ENCODE measurements around the gene GLMP. TPM values are rescaled to one million over a fixed set of nuclear protein-coding genes. Genes with fewer than 3 reads are reported as not detected.

The GLMP gene
- total and polyA plus RNA-seq, 12 donors = 49.8 to 209 (median 139) TPM

DNA sequence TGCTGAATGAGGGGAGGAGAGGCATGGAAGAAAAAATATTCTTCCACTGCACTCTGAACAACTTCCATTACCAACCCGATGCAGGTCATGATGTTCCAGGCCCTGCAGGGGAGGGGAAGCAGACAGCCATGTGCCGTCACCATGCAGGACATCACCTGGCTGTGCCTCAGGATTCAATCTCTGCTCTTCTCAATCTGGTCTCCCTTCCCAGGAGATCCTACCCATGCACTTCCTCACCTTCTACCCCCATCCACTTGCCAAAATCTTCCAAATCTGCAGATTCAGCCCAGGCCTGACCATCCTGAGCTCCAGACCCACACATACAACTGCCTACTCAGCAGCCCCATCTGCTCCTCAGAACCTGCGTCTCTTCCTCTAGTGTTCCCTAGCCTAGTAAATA, 41.8 kb downstream of the GLMP start:
- no peak overlapping the region for H3K4me3 ChIP-seq
- no peaks in the 10 kb centered on the region for H3K4me1 ChIP-seq (replicated peaks in 1 of 2)
- intact Hi-C loops (cut with DNase I) = no loop called here
- peaks cover 0 to 93% of the 10 kb centered on the region in 2 donors for H3K36me3 ChIP-seq (replicated peaks in 1 of 2)
- DNase-seq = no peak
- no peaks in the 10 kb centered on the region for H3K27me3 ChIP-seq
- TF ChIP-seq, protein P1, sequence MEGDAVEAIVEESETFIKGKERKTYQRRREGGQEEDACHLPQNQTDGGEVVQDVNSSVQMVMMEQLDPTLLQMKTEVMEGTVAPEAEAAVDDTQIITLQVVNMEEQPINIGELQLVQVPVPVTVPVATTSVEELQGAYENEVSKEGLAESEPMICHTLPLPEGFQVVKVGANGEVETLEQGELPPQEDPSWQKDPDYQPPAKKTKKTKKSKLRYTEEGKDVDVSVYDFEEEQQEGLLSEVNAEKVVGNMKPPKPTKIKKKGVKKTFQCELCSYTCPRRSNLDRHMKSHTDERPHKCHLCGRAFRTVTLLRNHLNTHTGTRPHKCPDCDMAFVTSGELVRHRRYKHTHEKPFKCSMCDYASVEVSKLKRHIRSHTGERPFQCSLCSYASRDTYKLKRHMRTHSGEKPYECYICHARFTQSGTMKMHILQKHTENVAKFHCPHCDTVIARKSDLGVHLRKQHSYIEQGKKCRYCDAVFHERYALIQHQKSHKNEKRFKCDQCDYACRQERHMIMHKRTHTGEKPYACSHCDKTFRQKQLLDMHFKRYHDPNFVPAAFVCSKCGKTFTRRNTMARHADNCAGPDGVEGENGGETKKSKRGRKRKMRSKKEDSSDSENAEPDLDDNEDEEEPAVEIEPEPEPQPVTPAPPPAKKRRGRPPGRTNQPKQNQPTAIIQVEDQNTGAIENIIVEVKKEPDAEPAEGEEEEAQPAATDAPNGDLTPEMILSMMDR (IDR thresholded peaks at IDR 0.05) = no peak
- no peak for TF ChIP-seq POLR2A (IDR thresholded peaks at IDR 0.05)
- no peak overlapping the region for H3K27ac ChIP-seq
- 76 to 94% (median 90%) methylated on average over 3 of the region's 3 CpGs for whole genome bisulfite sequencing, 4 donors
- H3K9me3 ChIP-seq (replicated peaks in 1 of 3) = no peaks in the 10 kb centered on the region

DNA sequence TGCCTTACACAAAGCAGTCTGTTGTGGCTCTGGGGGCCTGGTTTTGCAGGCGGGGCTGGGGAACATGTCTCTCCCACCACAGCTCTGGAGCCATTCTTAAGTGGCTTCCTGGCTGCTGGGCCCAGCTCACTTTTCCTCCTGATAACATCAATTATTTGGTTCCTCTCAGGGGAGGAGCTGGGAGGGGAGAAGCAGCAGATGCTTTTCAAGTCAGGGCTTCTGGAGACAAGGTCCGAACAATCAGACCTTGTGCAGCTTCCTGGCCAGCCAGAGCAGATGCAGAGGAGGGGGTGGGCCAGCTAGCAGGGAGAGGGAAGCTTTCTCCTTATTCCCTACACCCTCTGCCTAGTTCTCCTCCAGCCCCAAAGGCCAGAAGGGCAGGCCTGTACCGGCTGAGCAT, 44.0 kb downstream of the GLMP start:
- H3K27ac ChIP-seq = peak overlapping the region in 1 of 5 donors; percentile 30
- no peak for TF ChIP-seq POLR2A (IDR thresholded peaks at IDR 0.05)
- TF ChIP-seq, protein P1 (IDR thresholded peaks at IDR 0.05) = no peak
- H3K36me3 ChIP-seq (replicated peaks in 1 of 2) = peaks cover 0 to 72% of the 10 kb centered on the region in 2 donors
- 46 to 100% (median 62%) methylated on average over 1 to 3 of the region's 3 CpGs for WGBS, 4 donors
- no peak overlapping the region for H3K4me3 ChIP-seq
- H3K27me3 ChIP-seq = no peaks in the 10 kb centered on the region
- intact Hi-C loops (cut with DNase I) = no loop called here
- DNase-seq = no peak
- H3K9me3 ChIP-seq (replicated peaks in 1 of 3) = no peaks in the 10 kb centered on the region
- no peaks in the 10 kb centered on the region for H3K4me1 ChIP-seq (replicated peaks in 1 of 2)

DNA sequence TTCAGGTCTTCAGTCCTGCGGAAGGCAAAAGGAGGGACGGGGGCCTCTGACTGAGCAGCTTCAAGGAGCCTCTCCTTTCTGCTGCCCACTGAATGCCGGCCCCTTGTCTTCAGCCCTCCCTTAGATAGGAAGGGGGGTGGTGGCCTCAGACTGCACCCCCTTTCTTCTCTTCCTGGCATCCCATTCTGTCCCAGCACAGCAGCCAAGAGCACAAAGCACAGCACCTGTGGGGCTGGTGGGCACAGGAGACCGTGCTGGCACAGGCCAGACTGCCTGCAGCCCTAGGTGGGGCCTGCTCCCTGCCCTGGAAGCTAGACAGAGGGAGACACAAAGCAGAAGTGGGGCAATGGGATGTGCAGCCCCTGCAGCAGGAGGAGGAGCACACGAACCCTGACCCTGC, 45.9 kb downstream of the GLMP start:
- H3K36me3 ChIP-seq (replicated peaks in 1 of 2) = peaks cover 0 to 52% of the 10 kb centered on the region in 2 donors
- intact Hi-C loops (cut with DNase I) = no loop called here
- 70 to 92% (median 88%) methylated on average over 3 to 5 of the region's 5 CpGs for WGBS, 4 donors
- no peak for TF ChIP-seq POLR2A (IDR thresholded peaks at IDR 0.05)
- TF ChIP-seq, protein P1 (IDR thresholded peaks at IDR 0.05) = no peak
- no peak for DNase-seq
- H3K4me3 ChIP-seq = no peak overlapping the region
- H3K27me3 ChIP-seq = no peaks in the 10 kb centered on the region
- no peaks in the 10 kb centered on the region for H3K9me3 ChIP-seq (replicated peaks in 1 of 3)
- peaks cover 0 to 12% of the 10 kb centered on the region in 2 donors for H3K4me1 ChIP-seq (replicated peaks in 1 of 2)
- peak overlapping the region in 1 of 5 donors; percentile 21 for H3K27ac ChIP-seq

DNA sequence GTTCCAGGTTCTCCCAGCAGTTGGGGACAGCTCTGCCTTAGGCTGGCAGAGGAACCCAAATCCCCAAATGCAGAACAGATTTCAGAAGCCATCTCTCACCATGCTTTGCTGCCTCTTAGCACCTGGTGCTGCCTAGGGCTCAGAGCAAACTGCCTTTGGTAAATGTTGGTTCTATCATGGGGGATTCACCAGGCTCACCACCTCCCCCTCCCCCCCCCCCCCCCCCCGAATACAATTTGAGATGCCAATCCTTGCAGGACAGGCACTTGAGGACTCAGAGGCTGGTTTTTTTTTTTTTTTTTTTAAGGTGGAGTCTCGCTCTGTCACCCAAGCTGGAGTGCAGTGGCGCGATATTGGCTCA, 47.2 kb downstream of the GLMP start:
- Histone ChIP-seq H3K4me3 (no peak overlapping the region), H3K27me3 (no peaks in the 10 kb centered on the region), H3K4me1 (replicated peaks in 1 of 2) (peaks cover 0 to 12% of the 10 kb centered on the region in 2 donors), H3K9me3 (replicated peaks in 1 of 3) (no peaks in the 10 kb centered on the region), H3K27ac (no peak overlapping the region), H3K36me3 (replicated peaks in 1 of 2) (peaks cover 0 to 41% of the 10 kb centered on the region in 2 donors)
- intact Hi-C loops (cut with DNase I) = no loop called here
- WGBS, 4 donors = 68 to 78% (median 72%) methylated on average over 3 to 4 of the region's 4 CpGs
- no peak for DNase-seq
- TF ChIP-seq POLR2A (IDR thresholded peaks at IDR 0.05) = no peak
- TF ChIP-seq, protein P1 (IDR thresholded peaks at IDR 0.05) = no peak
